Smooth muscle cell (in vitro differentiated cells): ENCODE measurements around the gene OBSCN. TPM values are rescaled to one million over a fixed set of nuclear protein-coding genes. Genes with fewer than 3 reads are reported as not detected.

Experiments used
- DNase-seq: peaks from one replicate; lab custom pipeline; 2025; ENCODE audit not compliant: unreplicated experiment; lab: John Stamatoyannopoulos, UW
- H2AFZ ChIP-seq: fragments of 200-600 bp; sonication (generic); 2 replicates; pipeline ENCODE4 v1.6.0; 2016; ENCODE audit warnings: antibody characterized with exemption, low read depth, mild to moderate bottlenecking
- H3F3A ChIP-seq: fragments of 200-600 bp; sonication (generic); 2 replicates; pipeline ENCODE4 v1.6.0; 2017; ENCODE audit warnings: antibody characterized with exemption, low read depth
- H3K27ac ChIP-seq: fragments of 200-600 bp; sonication (generic); 2 replicates; pipeline ENCODE4 v1.5.1; 2016; ENCODE audit warnings: low read depth, mild to moderate bottlenecking
- H3K27me3 ChIP-seq: fragments of 200-600 bp; sonication (generic); 2 replicates; pipeline ENCODE4 v1.6.1; 2016; ENCODE audit warnings: low read depth, mild to moderate bottlenecking
- H3K36me3 ChIP-seq: fragments of 200-600 bp; sonication (generic); 2 replicates; pipeline ENCODE4 v1.5.1; 2016; ENCODE audit warnings: low read depth
- H3K4me1 ChIP-seq: fragments of 200-600 bp; sonication (generic); 2 replicates; pipeline ENCODE4 v1.5.1; 2016; ENCODE audit warnings: low read depth
- H3K4me2 ChIP-seq: fragments of 200-600 bp; sonication (generic); 2 replicates; pipeline ENCODE4 v1.6.0; 2016; ENCODE audit warnings: mild to moderate bottlenecking
- H3K4me3 ChIP-seq: fragments of 200-600 bp; sonication (generic); 2 replicates; pipeline ENCODE4 v1.5.1; 2016; ENCODE audit warnings: mild to moderate bottlenecking
- H3K79me2 ChIP-seq: fragments of 200-600 bp; sonication (generic); 2 replicates; pipeline ENCODE4 v1.6.0; 2016; ENCODE audit warnings: low read depth, mild to moderate bottlenecking
- H3K9ac ChIP-seq: fragments of 200-600 bp; sonication (generic); 2 replicates; pipeline ENCODE4 v1.6.0; 2016; ENCODE audit warnings: low read depth
- H3K9me3 ChIP-seq: fragments of 200-600 bp; sonication (generic); replicated peaks from 2 replicates; pipeline ENCODE4 v1.5.1; 2016; ENCODE audit warnings: low read depth
- H4K20me1 ChIP-seq: fragments of 200-600 bp; sonication (generic); 2 replicates; pipeline ENCODE4 v1.6.0; 2016; ENCODE audit warnings: low read depth
- CTCF ChIP-seq: fragments of 200-600 bp; sonication (generic); IDR thresholded peaks from 2 replicates; pipeline ENCODE4 v1.5.1; 2017; ENCODE audit warnings: borderline replicate concordance, mild to moderate bottlenecking, antibody characterized with exemption; ENCODE audit not compliant: insufficient read depth, poor library complexity, severe bottlenecking
- WGBS: methylation state at CpG from one replicate; pipeline ENCODE4 v1.1.7; 2016; ENCODE audit warnings: low lambda C conversion rate; 5-methylcytosine and 5-hydroxymethylcytosine counted together
- polyA plus RNA-seq: library from polyadenylated mRNA; unstranded; fragments of >200 nt; fragmentation: Nextera tagmentation; extraction: Ambion mirVana; gene quantifications from 2 replicates; pipeline ENCODE4 v1.2.1, GENCODE V29; 2016
- total RNA-seq: library from RNA; depleted of rRNA; stranded (reverse); fragments of >200 nt; gene quantifications from 2 replicates; pipeline ENCODE4 v1.2.3, GENCODE V29; 2014

OBSCN gene
- total and polyA plus RNA-seq, 2 experiments from 2014 or later: 3.8 to 10.6 TPM

DNA sequence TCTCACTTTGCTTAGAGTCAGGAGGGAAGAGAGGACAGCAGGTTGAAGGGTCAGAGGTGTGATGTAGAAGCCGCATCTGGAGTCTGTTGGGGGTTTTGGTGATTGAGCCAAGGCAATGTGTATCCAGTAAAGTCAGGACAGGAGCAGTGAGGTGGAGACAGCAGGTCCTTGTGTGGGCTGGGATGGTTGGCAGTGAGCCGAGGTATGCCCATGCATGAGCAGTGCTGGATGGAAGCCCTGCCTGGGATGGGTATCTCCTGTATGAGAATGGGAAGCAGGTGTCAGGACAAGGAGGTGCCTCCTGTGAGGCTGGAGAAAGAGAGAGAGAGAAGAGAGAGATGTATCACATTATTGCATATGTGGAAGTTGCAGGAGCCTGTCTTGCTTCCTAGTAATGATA lies 90.0 kb downstream of the OBSCN start:
- Histone ChIP-seq H2AFZ (no peak overlapping the region), H3K36me3 (no peaks in the 10 kb centered on the region), H3K4me3 (no peak overlapping the region), H3K79me2 (no peaks in the 10 kb centered on the region), H3K4me2 (no peak overlapping the region), H3F3A (no peaks in the 10 kb centered on the region), H3K9me3 (peaks cover 7% of the 10 kb centered on the region), H3K9ac (no peak overlapping the region), H3K4me1 (no peaks in the 10 kb centered on the region), H3K27ac (no peak overlapping the region), H4K20me1 (no peaks in the 10 kb centered on the region), H3K27me3 (no peaks in the 10 kb centered on the region)
- WGBS: 92% methylated on average over 2 of the region's 2 CpGs
- DNase-seq: no peak
- no peak for TF ChIP-seq CTCF

DNA sequence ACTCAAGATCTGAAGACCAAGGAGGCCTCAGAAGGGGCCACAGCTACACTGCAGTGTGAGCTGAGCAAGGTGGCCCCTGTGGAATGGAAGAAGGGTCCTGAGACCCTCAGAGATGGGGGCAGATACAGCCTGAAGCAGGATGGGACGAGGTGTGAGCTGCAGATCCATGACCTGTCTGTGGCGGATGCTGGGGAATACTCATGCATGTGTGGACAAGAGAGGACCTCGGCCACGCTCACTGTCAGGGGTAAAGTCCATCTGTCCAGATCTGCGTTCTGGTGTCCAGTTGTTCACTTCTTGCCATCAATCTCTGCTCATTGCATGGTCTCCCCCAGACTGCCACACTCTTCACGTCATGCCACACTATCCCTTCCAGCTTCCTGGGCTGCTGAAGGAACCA lies 90.6 kb downstream of the OBSCN start:
- 83% methylated on average over 6 of the region's 6 CpGs for WGBS
- Histone ChIP-seq H3K9me3 (peaks cover 7% of the 10 kb centered on the region), H3K4me1 (no peaks in the 10 kb centered on the region), H3K4me3 (no peak overlapping the region), H4K20me1 (no peaks in the 10 kb centered on the region), H3F3A (no peaks in the 10 kb centered on the region), H3K36me3 (no peaks in the 10 kb centered on the region), H3K4me2 (no peak overlapping the region), H3K27me3 (no peaks in the 10 kb centered on the region), H3K9ac (no peak overlapping the region), H3K27ac (no peak overlapping the region), H3K79me2 (no peaks in the 10 kb centered on the region), H2AFZ (no peak overlapping the region)
- no peak for DNase-seq
- no peak for TF ChIP-seq CTCF

- Histone ChIP-seq H4K20me1 (no peaks in the 10 kb centered on the region), H3K9me3 (peaks cover 7% of the 10 kb centered on the region), H3K27ac (no peak overlapping the region), H3F3A (no peaks in the 10 kb centered on the region), H3K4me3 (no peak overlapping the region), H3K4me1 (no peaks in the 10 kb centered on the region), H3K27me3 (no peaks in the 10 kb centered on the region), H3K4me2 (no peak overlapping the region), H3K9ac (no peak overlapping the region), H3K79me2 (no peaks in the 10 kb centered on the region), H3K36me3 (no peaks in the 10 kb centered on the region), H2AFZ (no peak overlapping the region)
- no peak for DNase-seq
- no peak for TF ChIP-seq CTCF
- 90% methylated on average over 2 of the region's 2 CpGs for whole genome bisulfite sequencing
Observed at GRCh38 chr1:228299211-228299610, 91.4 kb downstream of the OBSCN start.

- H2AFZ ChIP-seq: no peak overlapping the region
- H3K9ac ChIP-seq: no peak overlapping the region
- H3F3A ChIP-seq: no peaks in the 10 kb centered on the region
- peaks cover 7% of the 10 kb centered on the region for H3K9me3 ChIP-seq
- H3K4me3 ChIP-seq: no peak overlapping the region
- H3K79me2 ChIP-seq: no peaks in the 10 kb centered on the region
- H3K27me3 ChIP-seq: no peaks in the 10 kb centered on the region
- 90% methylated on average over 7 of the region's 7 CpGs for WGBS
- no peaks in the 10 kb centered on the region for H3K36me3 ChIP-seq
- H4K20me1 ChIP-seq: no peaks in the 10 kb centered on the region
- H3K4me1 ChIP-seq: no peaks in the 10 kb centered on the region
- TF ChIP-seq CTCF: no peak
- H3K27ac ChIP-seq: no peak overlapping the region
- H3K4me2 ChIP-seq: no peak overlapping the region
- DNase-seq: no peak
Observed at GRCh38 chr1:228299901-228300300, 92.1 kb downstream of the OBSCN start.
